ENCODE results near the gene NCOA1. TPM values are rescaled to one million over a fixed set of nuclear protein-coding genes. Genes with fewer than 3 reads are reported as not detected.
"Not testable (repeated sequence)": the region's sequence is repeated elsewhere in the genome, so short reads cannot be mapped to it uniquely, and the experiment has no call there.

The NCOA1 gene
- total RNA-seq, 2 experiments from 2014 or later, result 15.8 to 16.6 TPM

DNA sequence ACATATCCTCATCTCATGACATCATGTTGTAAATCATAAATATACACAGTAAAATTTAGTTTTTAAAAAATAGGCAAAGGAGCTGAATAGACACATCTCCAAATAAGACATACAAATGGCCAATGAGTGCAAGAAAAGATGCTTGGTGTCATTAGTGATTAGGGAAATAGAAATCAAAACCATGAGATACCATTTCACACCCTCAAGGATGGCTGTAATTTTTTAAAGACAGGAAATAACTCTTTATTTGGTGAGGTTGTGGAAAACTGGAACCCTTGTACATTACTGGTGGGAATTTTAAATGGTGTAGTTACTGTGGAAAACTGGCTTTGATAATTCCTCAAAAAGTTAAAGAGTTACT lies 160.6 kb downstream of the NCOA1 start:
- Mint-ChIP-seq H3K4me1 (no peaks in the 10 kb centered on the region), H3K27me3 (no peaks in the 10 kb centered on the region), H3K27ac (no peak overlapping the region), H3K4me3 (no peak overlapping the region), H3K36me3 (ENCODE audit: low read depth) (peaks cover 3% of the 10 kb centered on the region), H3K9me3 (no peaks in the 10 kb centered on the region)
- CTCF ChIA-PET, result no interaction called here
- POLR2A ChIA-PET, result no interaction called here
- DNase-seq, result no peak

GRCh38 chr2:24652265-24653182 lies 161.5 kb downstream of the NCOA1 start:
- H3K27me3 Mint-ChIP-seq, result no peaks in the 10 kb centered on the region
- no peak overlapping the region for H3K27ac Mint-ChIP-seq
- CTCF ChIA-PET, result no interaction called here

GRCh38 chr2:24657818-24658217 lies 166.8 kb downstream of the NCOA1 start:
- POLR2A ChIA-PET, result no interaction called here
- Mint-ChIP-seq H3K27me3 (no peaks in the 10 kb centered on the region), H3K9me3 (no peaks in the 10 kb centered on the region), H3K36me3 (ENCODE audit: low read depth) (no peaks in the 10 kb centered on the region), H3K4me1 (no peaks in the 10 kb centered on the region), H3K27ac (no peak overlapping the region), H3K4me3 (no peak overlapping the region)
- no peak for DNase-seq
- CTCF ChIA-PET, result no interaction called here

More at GRCh38 chr2:24652265-24653182, 161.5 kb downstream of the NCOA1 start:
- H3K4me3 Mint-ChIP-seq, result no peak overlapping the region
- no peak for DNase-seq
- H3K9me3 Mint-ChIP-seq, result no peaks in the 10 kb centered on the region
- H3K36me3 Mint-ChIP-seq (ENCODE audit: low read depth), result peaks cover 3% of the 10 kb centered on the region
- H3K4me1 Mint-ChIP-seq, result no peaks in the 10 kb centered on the region
- POLR2A ChIA-PET, result no interaction called here

DNA sequence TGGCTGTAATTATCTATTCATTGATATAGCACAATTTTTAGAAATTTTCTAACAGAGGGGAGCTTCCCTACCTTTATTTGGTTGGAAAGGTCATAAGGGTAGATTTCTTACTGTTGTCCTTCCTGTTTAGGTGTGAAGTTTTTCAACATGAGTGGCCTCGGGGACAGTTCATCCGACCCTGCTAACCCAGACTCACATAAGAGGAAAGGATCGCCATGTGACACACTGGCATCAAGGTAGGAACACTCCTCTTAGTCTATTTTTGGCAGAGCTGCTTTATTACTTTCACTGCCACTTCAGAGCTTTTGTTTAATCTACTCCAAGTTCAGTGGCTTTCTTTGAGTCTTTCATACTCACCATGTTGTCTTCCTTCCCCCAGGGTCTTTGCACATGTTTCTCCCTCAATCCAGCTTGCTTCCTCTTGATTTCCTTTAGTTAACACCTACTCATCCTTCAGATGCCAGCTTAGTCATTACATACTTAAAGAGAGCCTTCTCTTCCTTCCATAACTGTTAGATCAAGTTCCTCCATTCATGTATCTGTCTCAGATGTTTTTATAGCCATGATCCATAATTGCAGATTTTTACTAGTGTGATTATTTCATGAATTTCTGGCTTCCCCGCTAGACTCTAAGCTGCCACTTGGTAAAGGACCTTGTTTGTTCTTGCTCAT lies 167.6 kb downstream of the NCOA1 start:
- Mint-ChIP-seq H3K36me3 (ENCODE audit: low read depth) (no peaks in the 10 kb centered on the region), H3K4me1 (no peaks in the 10 kb centered on the region), H3K27ac (no peak overlapping the region), H3K27me3 (no peaks in the 10 kb centered on the region), H3K4me3 (no peak overlapping the region), H3K9me3 (no peaks in the 10 kb centered on the region)
- DNase-seq, result no peak
- CTCF ChIA-PET, result no interaction called here
- POLR2A ChIA-PET, result no interaction called here

GRCh38 chr2:24659862-24660261 lies 168.8 kb downstream of the NCOA1 start:
- Mint-ChIP-seq H3K27ac (no peak overlapping the region), H3K4me1 (no peaks in the 10 kb centered on the region), H3K36me3 (ENCODE audit: low read depth) (no peaks in the 10 kb centered on the region), H3K4me3 (no peak overlapping the region), H3K9me3 (no peaks in the 10 kb centered on the region), H3K27me3 (no peaks in the 10 kb centered on the region)
- DNase-seq, result no peak
- ChIA-PET POLR2A (no interaction called here), CTCF (no interaction called here)

DNA sequence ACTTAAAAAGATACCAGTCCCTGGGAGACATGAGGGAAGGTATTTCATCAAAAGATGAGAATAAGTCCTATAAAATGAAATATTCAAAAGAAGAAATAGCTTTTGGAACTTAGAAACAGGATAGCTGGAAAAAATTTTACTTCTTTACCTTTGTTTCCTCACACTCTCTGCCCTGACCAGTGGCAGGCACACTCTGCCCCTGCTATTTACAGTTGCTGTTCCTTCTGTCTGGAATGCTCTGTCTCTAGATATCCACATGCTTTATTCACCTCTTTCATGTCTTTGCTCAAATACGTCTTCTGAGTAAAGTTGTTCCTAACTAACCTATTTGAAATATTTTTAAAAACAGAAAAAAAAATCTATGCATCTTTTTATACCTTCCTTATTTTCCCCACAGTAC lies 176.5 kb downstream of the NCOA1 start:
- H3K27ac Mint-ChIP-seq, result no peak overlapping the region
- H3K36me3 Mint-ChIP-seq (ENCODE audit: low read depth), result no peaks in the 10 kb centered on the region
- H3K9me3 Mint-ChIP-seq, result no peaks in the 10 kb centered on the region
- no peaks in the 10 kb centered on the region for H3K27me3 Mint-ChIP-seq
- DNase-seq, result no peak
- CTCF ChIA-PET, result no interaction called here
- no peak overlapping the region for H3K4me3 Mint-ChIP-seq
- POLR2A ChIA-PET, result no interaction called here
- peaks cover 6% of the 10 kb centered on the region for H3K4me1 Mint-ChIP-seq

DNA sequence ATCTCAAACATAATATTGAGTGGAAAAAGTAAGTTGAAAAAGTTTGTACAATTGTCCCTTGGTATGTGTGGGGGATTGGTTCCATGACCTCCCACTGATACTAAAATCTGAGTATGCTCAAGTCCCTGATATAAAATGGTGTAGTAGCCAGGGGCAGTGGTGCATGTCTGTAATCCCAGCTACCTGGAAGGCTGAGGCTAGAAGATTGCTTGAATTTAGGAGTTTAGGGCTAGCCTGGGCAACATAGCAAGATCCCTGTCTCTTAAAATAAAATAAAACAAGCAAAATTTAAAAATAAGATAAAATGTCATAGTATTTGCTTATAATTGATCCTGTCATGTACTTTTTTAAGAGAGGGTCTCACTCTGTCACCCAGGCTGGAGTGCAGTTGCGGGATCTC lies 180.2 kb downstream of the NCOA1 start:
- Mint-ChIP-seq H3K27me3 (no peaks in the 10 kb centered on the region), H3K36me3 (ENCODE audit: low read depth) (peaks cover 8% of the 10 kb centered on the region), H3K27ac (no peak overlapping the region), H3K4me1 (peaks cover 10% of the 10 kb centered on the region), H3K4me3 (no peak overlapping the region), H3K9me3 (no peaks in the 10 kb centered on the region)
- POLR2A ChIA-PET, result no interaction called here
- CTCF ChIA-PET, result no interaction called here
- no peak for DNase-seq

- DNase-seq, result no peak
- peaks cover 13% of the 10 kb centered on the region for H3K36me3 Mint-ChIP-seq (ENCODE audit: low read depth)
- no peaks in the 10 kb centered on the region for H3K27me3 Mint-ChIP-seq
- peaks cover 10% of the 10 kb centered on the region for H3K4me1 Mint-ChIP-seq
- H3K27ac Mint-ChIP-seq, result peak overlapping the region; percentile 12
- ChIA-PET POLR2A (no interaction called here), CTCF (no interaction called here)
- no peak overlapping the region for H3K4me3 Mint-ChIP-seq
- no peaks in the 10 kb centered on the region for H3K9me3 Mint-ChIP-seq
These were observed 181.5 kb downstream of the NCOA1 start for GRCh38 chr2:24672589-24672988.

DNA sequence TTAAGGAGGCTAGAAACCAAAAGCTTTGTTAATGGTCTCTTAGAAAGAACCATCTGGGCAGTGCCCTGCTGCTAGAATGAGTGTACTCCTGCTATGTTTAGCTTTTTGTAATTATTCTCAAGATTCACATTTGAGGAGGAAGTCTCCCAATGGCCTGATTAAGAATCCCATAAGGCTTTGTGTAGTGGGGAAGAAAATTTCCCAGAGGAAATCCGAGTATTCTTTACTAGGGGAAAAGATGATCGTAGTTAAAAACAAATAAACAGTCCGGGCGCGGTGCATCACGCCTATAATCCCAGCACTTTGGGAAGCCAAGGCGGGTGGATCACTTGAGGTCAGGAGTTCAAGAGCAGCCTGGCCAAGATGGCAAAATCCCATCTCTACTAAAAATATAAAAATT lies 184.3 kb downstream of the NCOA1 start:
- peaks cover 25% of the 10 kb centered on the region for H3K36me3 Mint-ChIP-seq (ENCODE audit: low read depth)
- ChIA-PET CTCF (no interaction called here), POLR2A (no interaction called here)
- H3K4me3 Mint-ChIP-seq, result no peak overlapping the region
- peaks cover 10% of the 10 kb centered on the region for H3K4me1 Mint-ChIP-seq
- H3K9me3 Mint-ChIP-seq, result no peaks in the 10 kb centered on the region
- no peak overlapping the region for H3K27ac Mint-ChIP-seq
- no peaks in the 10 kb centered on the region for H3K27me3 Mint-ChIP-seq
- no peak for DNase-seq

DNA sequence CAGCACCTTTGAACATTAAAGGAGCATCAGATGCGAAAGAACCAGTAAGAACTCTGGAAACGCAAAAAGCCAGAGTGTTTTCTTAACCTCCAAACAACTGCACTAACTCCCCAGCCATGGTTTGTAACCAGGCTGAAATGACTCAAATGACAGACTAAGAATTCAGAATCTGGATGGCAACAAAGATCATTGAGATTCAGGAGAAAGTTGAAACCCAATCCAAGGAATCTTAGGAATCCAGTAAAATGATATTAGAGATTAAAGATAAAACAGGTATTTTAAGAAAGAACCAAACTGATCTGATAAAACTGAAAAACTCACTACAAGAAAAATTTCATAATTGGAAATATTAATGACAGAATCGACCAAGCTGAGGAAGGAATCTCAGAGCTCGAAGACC lies 185.4 kb downstream of the NCOA1 start:
- CTCF ChIA-PET, result no interaction called here
- Mint-ChIP-seq H3K4me3 (no peak overlapping the region), H3K9me3 (no peaks in the 10 kb centered on the region), H3K4me1 (peaks cover 10% of the 10 kb centered on the region), H3K27me3 (no peaks in the 10 kb centered on the region), H3K27ac (no peak overlapping the region), H3K36me3 (ENCODE audit: low read depth) (peaks cover 26% of the 10 kb centered on the region)
- POLR2A ChIA-PET, result no interaction called here
- no peak for DNase-seq

DNA sequence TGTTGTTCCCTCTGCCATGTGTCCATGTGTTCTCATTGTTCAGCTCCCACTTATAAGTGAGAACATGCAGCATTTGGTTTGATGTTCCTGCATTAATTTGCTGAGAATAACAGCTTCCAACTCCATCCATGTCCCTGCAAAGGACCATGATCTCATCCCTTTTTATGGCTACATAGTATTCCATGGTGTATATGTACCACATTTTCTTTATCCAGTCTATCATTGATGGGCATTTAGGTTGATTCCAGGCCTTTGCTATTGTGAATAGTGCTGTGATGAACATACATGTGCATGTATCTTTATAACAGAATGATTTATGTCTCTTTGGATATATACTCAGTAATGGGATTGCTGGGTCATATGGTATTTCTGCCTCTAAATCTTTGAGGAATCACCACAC lies 187.0 kb downstream of the NCOA1 start:
- CTCF ChIA-PET, H3K27ac Mint-ChIP-seq, H3K27me3 Mint-ChIP-seq, DNase-seq, H3K4me3 Mint-ChIP-seq, POLR2A ChIA-PET, H3K4me1 Mint-ChIP-seq, H3K9me3 Mint-ChIP-seq: not testable (repeated sequence)
- H3K36me3 Mint-ChIP-seq (ENCODE audit: low read depth), result peaks cover 26% of the 10 kb centered on the region

DNA sequence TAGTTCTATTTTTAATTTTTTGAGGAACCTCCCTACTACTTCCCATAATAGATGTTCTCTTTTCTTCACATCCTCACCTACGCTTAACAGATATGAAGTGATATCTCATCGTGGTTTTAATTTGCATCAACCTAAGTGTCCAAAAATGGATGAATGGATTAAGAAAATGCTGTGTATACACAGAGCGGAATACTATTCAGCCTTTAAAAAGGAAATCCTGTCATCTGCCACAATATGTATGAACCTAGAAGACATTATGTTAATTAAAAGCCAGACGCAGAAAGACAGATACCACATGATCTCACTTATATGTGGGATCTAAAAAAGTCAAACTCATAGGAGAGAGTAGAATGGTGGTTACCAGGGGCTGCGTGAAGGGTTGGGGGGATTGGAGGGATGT lies 189.1 kb downstream of the NCOA1 start:
- Mint-ChIP-seq H3K4me1 (no peaks in the 10 kb centered on the region), H3K27me3 (no peaks in the 10 kb centered on the region), H3K27ac (no peak overlapping the region), H3K36me3 (ENCODE audit: low read depth) (peaks cover 22% of the 10 kb centered on the region), H3K4me3 (no peak overlapping the region), H3K9me3 (no peaks in the 10 kb centered on the region)
- ChIA-PET CTCF (no interaction called here), POLR2A (no interaction called here)
- DNase-seq, result no peak

- ChIA-PET CTCF (no interaction called here), POLR2A (no interaction called here)
- H3K27me3 Mint-ChIP-seq, result no peaks in the 10 kb centered on the region
- H3K36me3 Mint-ChIP-seq (ENCODE audit: low read depth), result peaks cover 14% of the 10 kb centered on the region
- no peak for DNase-seq
- H3K4me3 Mint-ChIP-seq, result no peak overlapping the region
- no peaks in the 10 kb centered on the region for H3K4me1 Mint-ChIP-seq
- no peak overlapping the region for H3K27ac Mint-ChIP-seq
- H3K9me3 Mint-ChIP-seq, result no peaks in the 10 kb centered on the region
These were observed 191.2 kb downstream of the NCOA1 start for GRCh38 chr2:24682304-24682703.

GRCh38 chr2:24683408-24683807 lies 192.4 kb downstream of the NCOA1 start:
- no peaks in the 10 kb centered on the region for H3K4me1 Mint-ChIP-seq
- no peaks in the 10 kb centered on the region for H3K9me3 Mint-ChIP-seq
- peaks cover 15% of the 10 kb centered on the region for H3K36me3 Mint-ChIP-seq (ENCODE audit: low read depth)
- no peak for DNase-seq
- ChIA-PET POLR2A (no interaction called here), CTCF (no interaction called here)
- H3K27me3 Mint-ChIP-seq, result no peaks in the 10 kb centered on the region
- H3K4me3 Mint-ChIP-seq, result no peak overlapping the region
- H3K27ac Mint-ChIP-seq, result no peak overlapping the region

Data from activated CD4-positive, alpha-beta memory T cell treated with anti-CD3 and anti-CD28 coated beads, Interleukin-2, amount 10 ng/mL, durations not matched to agents 7 days and 5 days (primary cell).